Measurements from ENCODE around the gene EXOC6.

GRCh38 chr10:92946491-92946890 is 98.2 kb downstream of the EXOC6 start:
- TF ChIP-seq IRF3 (IDR thresholded peaks at IDR 0.05) (no peak), ZNF24 (IDR thresholded peaks at IDR 0.05) (no peak), KAT2A (conservative IDR thresholded peaks at IDR 0.05; ENCODE audit: control insufficient read depth, low read depth, low read length) (no peak), CTCF (IDR thresholded peaks at IDR 0.05 in 2 of 3, conservative IDR thresholded peaks at IDR 0.05 in 1 of 3; ENCODE audit: control insufficient read depth in 2 of 3, extremely low read depth in 1 of 3, insufficient read depth in 1 of 3, low read depth in 3 of 3, low read length in 3 of 3) (no peak), ATF2 (IDR thresholded peaks at IDR 0.05; ENCODE audit: low read length) (no peak), NR2C2 (IDR thresholded peaks at IDR 0.05; ENCODE audit: borderline replicate concordance, control insufficient read depth, insufficient read length, low read depth) (no peak), POLR2AphosphoS5 (IDR thresholded peaks at IDR 0.05; ENCODE audit: low read length) (no peak), SUZ12 (IDR thresholded peaks at IDR 0.05; ENCODE audit: unreplicated experiment) (no peak), JUNB (IDR thresholded peaks at IDR 0.05) (no peak)
